NCI-H1092 (cell line): ENCODE results near the gene AQP12B.
"Not testable (repeated sequence)": the region's sequence is repeated elsewhere in the genome, so short reads cannot be mapped to it uniquely, and the experiment has no call there.

ENCODE experiments used
- DNase-seq: peaks from one replicate; lab custom pipeline; 2025; lab: John Stamatoyannopoulos, UW

AQP12B gene

DNA sequence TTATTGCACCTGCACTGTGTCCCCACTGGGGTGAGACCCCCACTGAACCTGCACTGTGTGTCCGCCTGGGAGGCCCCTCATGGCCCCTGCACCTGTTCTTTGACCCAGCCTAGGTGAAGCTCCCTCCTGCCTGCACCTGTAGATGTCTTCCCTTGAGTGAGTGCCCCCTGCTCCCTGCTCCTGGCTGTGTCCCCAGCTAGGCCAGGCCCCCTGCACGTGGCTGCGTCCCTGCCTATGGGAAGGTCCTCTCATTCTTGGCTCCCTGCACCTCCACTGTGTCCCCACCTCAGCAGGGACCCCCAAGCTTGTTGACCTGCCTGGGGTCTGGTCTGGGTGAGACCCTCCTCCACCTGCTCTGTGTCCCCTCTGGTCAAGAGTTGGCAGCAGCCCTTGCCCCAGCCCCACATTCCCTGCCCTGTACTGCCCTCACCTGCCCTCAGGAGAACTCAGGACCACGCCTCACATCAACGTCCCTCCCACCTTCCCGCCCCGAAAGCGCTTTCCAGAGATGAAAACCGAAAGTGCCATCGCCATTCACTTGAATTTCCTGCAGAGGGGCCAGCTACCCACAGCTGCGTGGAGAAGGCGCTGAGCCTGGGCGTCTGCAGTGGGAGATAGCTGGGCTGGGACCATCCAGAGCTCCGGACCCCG is 769 bp upstream of the AQP12B start:
- not testable (repeated sequence) for DNase-seq

DNA sequence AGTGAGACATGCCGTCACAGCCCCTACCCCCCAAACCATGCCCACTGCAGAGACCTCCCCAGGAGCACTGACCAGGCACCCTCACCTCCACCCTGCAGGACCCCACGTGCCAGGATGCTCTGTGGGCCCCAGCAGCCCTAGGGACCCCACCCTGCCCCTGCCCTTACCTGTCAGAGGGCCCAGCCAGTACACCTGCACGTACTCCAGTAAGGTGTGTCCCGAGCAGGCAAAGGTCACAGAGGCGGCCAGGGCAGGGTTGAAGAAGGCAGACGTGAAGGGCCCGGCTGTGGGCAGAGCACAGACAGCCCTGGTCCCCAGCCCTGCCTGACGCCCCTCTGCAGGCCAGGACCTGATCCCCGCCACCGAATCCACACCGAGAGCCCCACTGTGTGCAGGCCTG is 2.5 kb downstream of the AQP12B start:
- DNase-seq, result not testable (repeated sequence)

DNA sequence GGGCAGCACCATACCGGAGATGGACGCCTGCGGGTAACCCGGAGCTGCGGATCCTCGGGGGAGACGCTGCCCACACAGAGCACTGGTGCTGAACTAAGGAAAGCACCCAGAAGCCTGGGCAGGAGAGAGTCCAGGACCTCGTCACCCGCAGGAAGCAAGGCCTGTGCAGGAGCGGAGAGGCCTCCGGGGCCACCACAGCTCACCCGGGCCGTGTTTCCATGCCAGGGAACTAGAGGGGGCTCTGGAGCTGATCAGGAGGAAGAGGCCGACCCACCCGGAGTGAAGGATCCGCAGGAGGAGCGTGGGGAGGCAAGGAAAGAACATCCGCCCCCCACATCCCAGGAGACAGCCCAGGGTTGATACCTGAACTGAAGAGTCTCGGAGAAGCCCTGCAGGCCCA is 3.8 kb downstream of the AQP12B start:
- not testable (repeated sequence) for DNase-seq

DNA sequence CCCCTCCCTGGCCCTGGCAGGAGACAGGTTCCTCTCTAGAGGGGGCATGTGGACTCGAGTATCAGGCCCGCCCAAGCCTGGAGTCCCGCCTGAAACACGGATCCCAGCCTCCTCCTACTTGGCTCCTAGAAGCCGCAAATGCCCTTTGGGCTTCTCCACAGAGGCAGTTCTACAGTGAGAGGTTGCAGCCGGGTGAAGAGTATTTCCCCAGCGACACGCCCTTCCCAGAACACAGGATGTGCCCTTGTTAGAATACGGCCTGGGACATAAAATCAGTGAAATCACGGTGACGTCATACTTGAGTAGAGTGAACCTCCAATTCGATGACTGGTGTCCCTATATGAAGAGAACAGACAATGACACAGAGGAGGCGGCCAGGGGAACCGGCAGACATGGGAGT is 4.6 kb downstream of the AQP12B start:
- not testable (repeated sequence) for DNase-seq

DNA sequence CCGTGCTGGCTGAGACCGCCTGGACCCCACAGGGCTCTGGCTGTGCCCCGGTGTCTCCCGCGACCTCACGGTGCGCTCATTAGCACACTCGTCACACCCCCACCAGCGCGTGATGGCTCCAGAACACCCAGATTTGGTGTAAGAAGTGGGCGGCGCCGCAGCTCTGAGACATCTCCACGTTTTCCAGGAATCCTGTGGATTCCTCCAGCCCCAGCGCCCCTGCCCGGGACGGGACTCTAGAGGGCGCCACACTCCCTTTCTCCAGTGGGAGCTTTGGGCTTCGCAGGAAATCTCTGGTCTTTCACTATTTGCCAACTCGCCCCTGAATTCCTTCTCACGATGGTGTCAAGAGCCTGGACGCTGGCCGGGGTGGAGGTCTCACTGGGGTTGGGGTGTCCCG is 7.3 kb downstream of the AQP12B start:
- DNase-seq, result not testable (repeated sequence)

DNA sequence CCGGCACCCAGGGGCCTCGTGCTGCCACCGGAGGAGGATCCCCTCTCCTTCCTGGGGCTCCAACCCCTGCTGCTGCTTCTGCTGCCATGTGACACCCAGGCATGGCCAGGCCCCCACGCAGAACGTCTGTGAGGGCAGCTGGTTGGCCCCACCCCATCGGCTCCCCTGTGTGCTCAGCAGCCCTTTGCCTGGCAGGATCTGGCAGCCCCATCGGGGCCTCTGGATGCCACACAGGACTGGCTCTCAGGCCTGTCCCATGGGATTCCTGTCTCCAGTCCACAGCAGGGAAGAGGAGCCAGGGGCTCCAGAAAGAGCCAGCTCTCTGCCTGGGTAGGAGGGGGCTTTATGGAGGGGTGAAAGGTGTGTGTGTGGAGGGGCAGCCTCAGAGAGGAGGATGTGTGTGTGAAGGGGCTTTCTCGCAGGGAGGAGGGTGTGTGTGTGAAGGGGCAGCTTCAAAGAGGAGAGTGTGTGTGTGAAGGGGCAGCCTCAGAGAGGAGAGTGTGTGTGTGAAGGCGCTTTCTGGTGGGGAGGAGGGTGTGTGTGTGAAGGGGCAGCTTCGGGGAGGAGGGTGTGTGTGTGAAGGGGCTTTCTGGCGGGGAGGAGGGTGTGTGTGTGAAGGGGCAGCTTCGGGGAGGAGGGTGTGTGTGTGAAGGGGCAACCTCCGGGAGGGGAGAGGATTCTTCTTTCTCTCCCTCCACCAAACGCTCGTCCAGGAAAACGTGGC is 8.1 kb downstream of the AQP12B start:
- DNase-seq, result not testable (repeated sequence)

DNA sequence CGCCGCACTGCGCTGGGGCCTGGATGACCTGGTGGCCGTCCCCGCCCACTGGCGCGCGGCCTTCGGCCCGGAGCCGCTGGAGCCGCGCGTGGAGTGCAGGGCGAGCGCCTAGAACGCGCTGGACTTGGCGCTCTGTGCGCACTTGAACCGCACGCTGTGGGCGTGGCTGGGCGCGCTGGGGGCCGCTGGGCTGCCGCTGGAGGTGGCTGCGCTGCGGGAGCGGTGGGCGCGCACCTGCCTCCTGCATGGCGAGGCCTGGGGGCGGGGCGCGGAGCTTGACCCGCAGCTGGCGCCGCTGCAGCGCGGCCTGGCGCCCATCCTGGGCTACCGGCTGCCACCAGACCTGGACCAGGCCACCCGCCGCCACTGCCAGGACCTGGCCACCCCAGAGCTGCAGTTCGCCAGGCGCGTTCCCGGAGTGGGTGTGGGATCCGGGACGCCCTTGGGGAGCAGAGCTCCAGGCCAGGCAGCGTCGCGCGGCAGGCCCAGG is 9.9 kb downstream of the AQP12B start:
- DNase-seq, result no peak

DNA sequence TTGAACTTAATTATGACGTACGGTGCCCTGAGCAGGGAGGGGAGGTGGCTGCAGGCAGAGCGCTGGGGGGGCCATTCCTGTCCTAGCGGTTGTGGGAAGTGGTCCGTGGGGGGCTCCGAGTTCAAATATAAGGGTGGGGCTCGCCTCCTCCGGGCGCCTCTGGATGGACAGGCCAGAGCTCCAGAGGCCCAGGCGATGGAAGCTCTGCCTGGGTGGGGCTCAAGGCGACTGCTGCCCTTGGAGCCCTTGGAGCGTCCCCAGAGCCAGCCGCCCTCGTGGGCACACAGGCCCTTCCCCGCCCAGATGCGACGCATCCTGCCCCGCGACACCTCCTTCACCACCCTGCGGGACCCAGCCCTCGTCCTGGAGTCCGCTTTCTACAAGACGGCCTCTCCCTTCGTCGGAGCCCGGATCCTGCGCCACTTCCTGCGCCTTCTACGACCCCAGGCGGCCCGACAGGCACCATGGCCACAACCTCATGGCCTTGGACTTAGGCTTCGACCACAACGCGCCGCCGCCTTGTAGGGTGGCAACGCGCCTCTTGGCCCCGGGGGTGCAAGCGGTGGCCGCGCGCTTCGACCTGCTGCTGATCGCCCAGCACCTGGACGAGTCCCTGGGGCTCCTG is 10.5 kb downstream of the AQP12B start:
- no peak for DNase-seq

DNA sequence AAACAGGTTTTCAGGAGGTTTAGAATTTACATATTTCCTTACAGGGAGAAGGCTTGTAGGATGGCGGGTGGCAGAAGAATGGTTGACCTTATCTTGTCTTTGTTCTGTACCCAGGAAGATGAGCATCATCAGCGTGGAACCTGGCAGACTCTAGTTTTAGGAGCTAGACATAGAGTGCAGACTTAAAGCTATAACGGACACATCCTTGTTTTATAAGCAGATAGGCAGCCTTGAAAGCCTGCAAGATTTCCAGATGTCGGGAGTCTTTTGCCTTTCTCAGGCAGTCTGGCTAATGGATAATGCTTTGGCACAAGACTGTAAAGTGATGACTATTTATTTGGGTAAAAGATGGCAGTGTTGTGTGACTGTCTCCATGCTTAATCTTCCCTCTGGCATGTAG is 11.7 kb downstream of the AQP12B start:
- DNase-seq, result no peak

DNA sequence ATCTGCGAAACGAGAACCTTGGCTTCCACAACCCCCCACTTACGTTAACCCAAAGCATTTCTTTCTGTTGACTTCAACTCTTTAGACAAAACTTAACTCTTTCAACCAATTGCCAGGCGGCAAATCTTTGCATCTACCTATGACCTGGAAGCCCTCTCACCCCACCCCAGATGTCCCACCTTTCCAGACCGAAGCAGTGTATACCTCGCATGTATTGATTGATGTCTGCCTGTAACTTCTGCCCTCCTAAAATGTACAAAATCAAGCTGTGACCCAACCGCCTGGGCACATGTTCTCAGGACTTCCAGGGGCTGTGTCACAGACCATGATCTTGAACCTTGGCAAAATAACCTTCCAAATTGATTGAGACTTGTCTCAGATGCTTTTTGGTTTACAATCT is 12.3 kb downstream of the AQP12B start:
- no peak for DNase-seq

DNA sequence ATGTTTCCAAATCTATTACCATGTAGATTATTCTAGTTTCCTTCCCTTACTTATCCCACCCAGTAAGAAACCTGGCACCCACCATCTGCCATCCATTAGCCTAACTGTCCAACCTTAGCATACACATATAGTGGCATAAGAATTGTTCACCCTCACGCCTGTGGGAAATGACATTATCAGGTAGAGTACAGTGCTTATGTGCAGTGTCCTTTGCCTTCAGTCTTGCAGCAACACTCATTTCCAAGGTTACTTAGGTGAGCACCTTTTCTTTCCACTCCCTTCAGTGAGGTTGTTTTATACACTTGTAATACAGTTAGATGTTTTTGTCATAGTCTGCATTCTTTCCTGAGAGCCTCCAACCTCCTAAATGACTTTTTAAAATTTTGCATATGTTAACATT is 18.1 kb downstream of the AQP12B start:
- no peak for DNase-seq

DNA sequence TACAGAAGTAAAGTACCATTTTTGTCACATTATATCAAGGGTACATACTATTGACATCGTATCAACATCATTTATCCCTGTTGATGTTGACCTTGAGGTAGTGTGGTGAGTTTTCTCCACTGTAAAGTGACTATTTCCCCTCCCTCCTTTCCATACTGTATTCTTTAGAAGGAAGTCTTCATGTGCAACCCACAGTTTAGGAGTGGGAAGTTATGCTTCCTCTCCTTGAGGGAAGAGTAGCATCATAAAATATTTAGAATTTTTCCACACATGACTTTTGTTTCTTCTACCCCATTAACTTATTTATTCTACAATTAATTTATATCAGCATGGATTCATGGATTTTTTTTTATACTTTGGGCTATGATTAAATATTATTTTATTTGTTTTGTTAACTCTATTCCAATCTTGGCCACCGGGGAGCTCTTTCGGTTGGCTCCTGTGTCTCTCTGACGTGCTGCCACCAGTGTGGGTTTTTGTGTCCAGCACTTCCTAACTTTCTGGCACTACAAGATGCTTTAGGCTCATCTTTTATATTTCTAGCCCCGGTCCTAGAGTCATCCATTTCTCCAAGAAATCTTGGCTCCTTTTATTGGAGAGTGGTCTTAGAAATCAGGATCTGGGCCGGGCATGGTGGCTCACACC is 19.0 kb downstream of the AQP12B start:
- DNase-seq, result no peak

DNA sequence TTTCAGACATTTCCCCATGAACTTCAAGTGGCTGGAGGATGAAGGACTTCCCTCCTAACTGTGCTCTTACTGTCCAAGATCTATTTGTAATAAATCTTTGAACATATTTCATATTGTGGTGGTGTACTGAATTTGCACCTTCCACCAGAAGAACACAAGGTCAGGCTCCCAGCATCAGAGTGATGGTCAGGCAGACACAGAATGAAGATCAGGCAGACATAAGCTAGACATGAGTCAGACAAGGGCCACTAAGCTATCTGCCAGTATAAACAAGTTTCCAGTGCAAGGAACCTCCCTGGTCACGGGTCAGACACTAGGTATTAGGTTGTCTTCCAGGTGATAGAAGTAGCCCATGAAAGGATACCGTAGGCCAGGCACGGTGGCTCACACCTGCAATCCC is 20.0 kb downstream of the AQP12B start:
- DNase-seq, result no peak

DNA sequence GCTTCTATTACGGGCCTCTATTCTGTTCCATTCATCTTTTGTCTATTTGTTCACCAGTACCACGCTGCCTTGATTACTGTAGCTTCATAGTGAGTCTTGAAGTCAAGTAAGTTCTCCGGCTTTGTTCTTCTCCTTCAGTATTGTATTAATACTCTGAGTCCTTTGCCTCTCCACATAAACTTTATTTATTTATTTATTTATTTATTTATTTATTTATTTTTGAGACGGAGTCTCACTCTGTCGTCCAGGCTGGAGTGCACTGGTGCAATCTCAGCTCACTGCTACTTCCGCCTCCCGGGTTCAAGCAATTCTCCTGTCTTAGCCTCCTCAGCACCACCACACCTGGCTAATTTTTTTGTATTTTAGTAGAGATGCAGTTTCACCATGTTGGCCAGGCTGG is 22.8 kb downstream of the AQP12B start:
- DNase-seq, result not testable (repeated sequence)

DNA sequence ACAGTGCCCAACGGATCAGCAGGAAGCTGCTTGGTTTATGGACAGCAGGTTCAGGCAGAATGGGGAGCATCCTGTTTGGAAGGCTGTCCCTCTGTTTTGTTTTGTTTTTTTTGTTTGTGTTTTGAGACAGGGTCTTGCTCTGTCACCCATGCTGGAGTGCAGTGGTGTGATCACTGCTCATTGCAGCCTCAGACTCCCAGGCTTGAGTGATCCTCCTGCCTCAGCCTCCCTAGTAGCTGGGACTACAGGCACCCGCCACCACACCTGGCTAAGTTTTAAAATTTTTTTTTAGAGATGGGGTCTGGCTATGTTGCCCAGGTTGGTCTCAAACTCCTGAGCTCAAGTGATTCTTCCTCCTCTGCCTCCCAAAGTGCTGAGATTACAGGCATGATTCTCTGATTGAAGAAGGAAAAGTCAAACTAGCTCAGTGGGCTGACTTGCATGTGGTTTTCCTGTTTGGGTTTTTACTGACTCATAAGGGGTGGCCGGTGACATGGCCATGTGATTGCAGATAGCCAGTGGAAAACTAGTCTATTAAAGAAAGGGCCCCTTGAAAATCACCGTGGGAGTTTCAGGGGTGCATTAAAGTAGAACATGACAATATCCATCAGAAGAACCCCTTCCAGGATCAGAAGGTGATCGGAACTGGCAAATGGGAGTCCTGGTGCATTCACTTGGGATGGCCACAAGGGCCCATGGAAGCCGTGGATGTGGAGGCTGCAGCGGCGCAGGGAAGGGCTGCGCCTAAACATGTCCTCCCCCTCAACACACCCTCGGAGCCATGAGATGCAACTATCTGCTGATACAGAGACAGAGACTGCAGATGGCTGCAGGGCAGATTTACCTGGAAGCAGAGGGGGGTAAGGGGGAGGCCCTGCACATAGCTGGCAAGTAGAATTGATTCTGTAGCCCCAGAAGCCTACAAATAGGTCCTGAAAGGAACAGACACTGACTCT is 26.5 kb downstream of the AQP12B start:
- DNase-seq, result no peak

DNA sequence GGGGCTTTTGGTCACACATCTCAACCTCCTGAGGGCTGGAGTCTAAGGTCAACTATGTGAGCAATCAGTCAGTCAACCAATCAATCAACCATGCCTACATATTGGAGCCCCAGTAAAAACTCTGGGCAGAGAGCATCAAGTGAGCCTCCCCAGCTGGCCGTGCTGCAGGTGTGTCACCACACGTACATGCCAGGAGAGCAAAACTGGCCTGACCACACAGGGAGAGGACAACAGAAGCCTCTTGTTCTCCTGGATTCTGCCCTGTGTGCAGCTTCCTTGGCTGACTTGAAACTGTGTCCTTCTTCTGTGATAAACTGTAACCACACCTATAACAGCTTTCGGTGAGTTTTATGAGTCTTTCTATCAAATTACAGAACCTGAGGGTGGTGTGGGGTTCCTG is 31.5 kb downstream of the AQP12B start:
- no peak for DNase-seq

DNA sequence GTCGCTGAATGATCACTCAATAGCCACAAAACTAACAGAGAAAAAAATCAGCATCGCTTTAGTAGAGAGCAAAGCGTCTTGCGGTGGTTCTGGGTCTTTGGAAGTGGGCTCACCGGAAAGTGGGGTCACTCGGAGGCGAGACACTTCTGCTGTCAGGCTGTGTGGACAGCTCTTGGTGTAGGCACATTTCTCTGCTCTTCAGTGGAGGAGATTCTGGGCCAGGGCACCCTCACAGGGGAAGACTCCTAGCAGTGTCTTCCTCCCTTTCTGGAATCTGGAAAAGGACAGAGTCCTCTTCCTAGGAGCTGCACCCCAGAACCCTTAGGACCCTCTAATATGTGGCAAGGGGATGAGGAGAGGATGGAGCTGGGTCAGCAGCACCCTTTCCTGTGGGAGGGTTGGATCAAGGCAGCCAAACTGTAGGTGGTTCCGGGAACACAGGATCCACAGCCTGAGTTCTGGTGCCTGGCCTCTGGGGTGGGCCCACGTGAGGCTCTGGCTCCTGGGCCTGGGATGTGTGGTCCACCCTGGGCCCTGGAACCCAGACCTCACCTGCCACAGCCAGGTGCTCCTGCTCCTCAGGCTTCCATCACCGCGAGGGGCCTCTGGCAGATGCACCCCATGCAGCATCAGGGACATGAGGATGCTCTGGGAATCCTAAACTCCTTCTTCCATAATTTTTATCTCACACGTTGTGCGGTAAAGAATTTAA is 32.3 kb downstream of the AQP12B start:
- no peak for DNase-seq

DNA sequence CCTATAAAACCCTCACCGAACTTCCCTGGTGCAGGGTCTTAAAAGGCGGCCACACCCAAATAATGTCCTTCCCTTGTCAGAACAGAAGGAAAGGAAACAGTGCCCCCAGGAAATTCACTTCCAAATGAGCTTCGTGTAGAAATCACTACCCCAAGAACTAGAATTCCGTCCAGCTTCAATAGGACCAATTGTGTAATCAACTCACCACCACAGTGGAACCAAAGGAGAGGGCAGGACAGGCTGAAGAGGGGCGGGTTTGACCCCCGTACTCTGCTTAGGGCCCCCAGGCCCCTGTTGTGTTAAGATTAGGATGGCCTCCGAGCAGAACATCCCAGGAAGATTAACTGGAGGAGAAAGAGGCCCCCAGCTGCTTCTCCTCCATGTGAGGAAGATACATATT is 33.4 kb downstream of the AQP12B start:
- no peak for DNase-seq

DNA sequence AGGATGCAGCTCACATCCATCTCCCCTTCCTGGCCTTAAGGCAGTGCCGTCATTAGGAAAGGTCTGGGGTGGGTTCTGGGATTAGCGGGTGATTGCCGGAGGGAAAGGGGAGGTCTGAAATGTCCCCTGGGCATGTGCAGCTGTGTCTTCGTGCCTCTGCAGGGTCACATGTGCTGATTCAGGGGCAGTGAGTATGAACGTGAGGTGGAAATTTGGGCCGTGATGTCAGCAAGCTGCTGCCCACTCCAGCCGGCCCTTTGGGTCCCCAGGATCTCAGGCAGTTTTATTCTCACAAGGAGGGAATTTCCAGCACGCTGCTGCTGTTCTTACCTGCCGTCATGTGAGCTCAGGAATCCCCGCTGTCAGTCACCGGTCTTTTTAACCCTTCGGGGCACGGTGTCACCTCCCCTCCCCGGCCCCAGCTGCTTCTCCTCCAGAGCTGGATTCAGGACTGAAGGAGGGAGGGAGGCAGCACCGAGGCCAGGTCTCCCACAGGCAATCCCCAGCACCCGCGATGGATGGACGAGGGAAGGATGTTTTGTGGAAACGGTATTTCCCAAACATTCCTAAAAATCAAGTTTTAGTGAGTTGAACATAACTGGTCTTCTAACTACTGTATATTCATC is 33.9 kb downstream of the AQP12B start:
- no peak for DNase-seq

DNA sequence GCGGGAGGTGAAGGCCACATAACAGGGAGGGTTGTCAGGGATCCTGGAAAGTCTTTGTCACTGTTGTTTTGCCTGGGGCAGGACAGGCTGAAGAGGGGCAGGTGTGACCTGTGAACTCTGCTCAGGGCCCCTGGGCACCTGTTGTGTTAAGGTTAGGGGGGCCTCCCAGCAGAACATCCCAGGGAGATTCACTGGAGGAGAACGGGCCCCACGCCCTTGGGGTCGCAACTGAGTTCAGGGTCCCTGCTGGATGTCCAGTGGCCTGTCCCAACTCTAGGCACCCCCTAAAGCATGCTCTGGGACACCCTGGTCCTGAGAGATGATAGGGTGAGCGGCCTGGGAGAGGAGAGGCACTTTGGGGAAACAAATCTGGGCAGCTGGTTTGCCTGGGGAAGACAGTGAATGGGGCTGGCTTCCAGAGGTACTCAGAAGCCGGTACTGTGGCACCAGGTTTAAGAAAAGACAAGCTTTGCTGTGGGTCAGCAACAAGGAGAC is 34.5 kb downstream of the AQP12B start:
- no peak for DNase-seq
